ENCODE data around the gene KCNK16.

KCNK16 gene

GRCh38 chr6:39322306-39322850 is at the start of gene KCNK16:
Gene KCNK16 (minus strand): TSS chr6:39322702. CDS start chr6:39322540, 162 bp downstream.
- DNase-seq: no peak

GRCh38 chr6:39370390-39370789 is 47.9 kb upstream of the KCNK16 start:
- DNase-seq: no peak

- no peak for DNase-seq
These were observed 47.5 kb upstream of the KCNK16 start for GRCh38 chr6:39369987-39370386.

- DNase-seq: no peak
These were observed 45.2 kb upstream of the KCNK16 start for GRCh38 chr6:39367700-39368099.

GRCh38 chr6:39366931-39367618 is 44.6 kb upstream of the KCNK16 start:
- no peak for DNase-seq

GRCh38 chr6:39365281-39366074 is 43.0 kb upstream of the KCNK16 start:
- DNase-seq: no peak

- no peak for DNase-seq
These were observed 40.8 kb upstream of the KCNK16 start for GRCh38 chr6:39363280-39363679.

- no peak for DNase-seq
These were observed 40.0 kb upstream of the KCNK16 start for GRCh38 chr6:39362487-39362865.

GRCh38 chr6:39361657-39362486 is 39.4 kb upstream of the KCNK16 start:
- DNase-seq: no peak

GRCh38 chr6:39360378-39360777 is 37.9 kb upstream of the KCNK16 start:
- no peak for DNase-seq

- DNase-seq: no peak
These were observed 35.6 kb upstream of the KCNK16 start for GRCh38 chr6:39357998-39358686.

- no peak for DNase-seq
These were observed 31.3 kb upstream of the KCNK16 start for GRCh38 chr6:39353698-39354315.

GRCh38 chr6:39350723-39351505 is 28.4 kb upstream of the KCNK16 start:
- DNase-seq: no peak

- DNase-seq: no peak
These were observed 26.2 kb upstream of the KCNK16 start for GRCh38 chr6:39348740-39349139.

- DNase-seq: peak; percentile 27
These were observed 25.5 kb upstream of the KCNK16 start for GRCh38 chr6:39347906-39348585.

GRCh38 chr6:39347206-39347605 is 24.7 kb upstream of the KCNK16 start:
- no peak for DNase-seq

- DNase-seq: no peak
These were observed 22.3 kb upstream of the KCNK16 start for GRCh38 chr6:39344821-39345280.

- no peak for DNase-seq
These were observed 20.9 kb upstream of the KCNK16 start for GRCh38 chr6:39343396-39343870.

GRCh38 chr6:39342692-39343395 is 20.3 kb upstream of the KCNK16 start:
- DNase-seq: no peak

- no peak for DNase-seq
These were observed 19.4 kb upstream of the KCNK16 start for GRCh38 chr6:39341937-39342336.
